Activated naive CD4-positive, alpha-beta T cell treated with anti-CD3 and anti-CD28 coated beads, Interleukin-2, amount 50 U/mL, for 24 hours (primary cell): Measurements from ENCODE around the gene BCL11B.

Experiments used
- H3K27ac Mint-ChIP-seq: one replicate; pipeline ENCODE4 v1.8.0; 2021; ENCODE audit warnings: mild to moderate bottlenecking, mixed read lengths
- H3K27me3 Mint-ChIP-seq: one replicate; pipeline ENCODE4 v1.8.0; 2021; ENCODE audit warnings: mixed read lengths
- H3K36me3 Mint-ChIP-seq: one replicate; pipeline ENCODE4 v1.8.0; 2021; ENCODE audit warnings: mixed read lengths
- H3K4me1 Mint-ChIP-seq: one replicate; pipeline ENCODE4 v1.8.0; 2021; ENCODE audit warnings: mixed read lengths
- H3K4me3 Mint-ChIP-seq: one replicate; pipeline ENCODE4 v1.8.0; 2021; ENCODE audit warnings: mild to moderate bottlenecking, mixed read lengths
- H3K9me3 Mint-ChIP-seq: one replicate; pipeline ENCODE4 v1.8.0; 2021; ENCODE audit warnings: mixed read lengths

The BCL11B gene

DNA sequence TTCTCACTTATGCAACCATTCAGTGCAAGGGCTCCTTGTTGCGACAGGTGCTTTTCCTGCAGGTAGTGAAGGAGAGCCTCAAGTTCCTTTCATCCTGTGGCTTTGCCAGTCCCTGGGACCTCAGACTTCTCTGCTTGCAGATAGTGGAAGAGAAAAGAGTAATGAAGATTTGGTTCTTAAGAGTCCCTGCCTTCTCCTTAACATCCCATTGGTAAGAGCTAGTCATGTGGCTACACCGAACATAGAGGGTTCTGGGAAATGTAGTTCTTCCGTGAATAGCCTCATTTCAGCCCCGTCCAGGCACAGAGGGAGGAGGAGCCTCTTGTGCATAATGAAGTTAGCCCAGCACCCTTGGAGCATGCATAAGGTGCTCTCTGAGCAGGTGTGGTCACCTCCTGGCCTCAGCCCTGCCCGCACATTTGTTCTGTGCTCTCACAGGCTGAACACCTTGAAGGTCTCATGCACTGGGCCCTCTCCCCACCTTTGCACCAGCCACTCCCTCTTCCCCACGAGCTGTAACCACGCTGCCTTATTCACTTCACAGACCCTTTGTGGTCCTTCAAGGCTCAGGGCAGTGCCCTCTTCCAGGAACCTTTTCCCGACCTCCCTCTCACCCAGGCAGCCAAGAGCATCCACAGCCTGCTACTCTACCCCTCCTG lies 134.0 kb downstream of the BCL11B start:
- Mint-ChIP-seq H3K27me3 (no peaks in the 10 kb centered on the region), H3K9me3 (no peaks in the 10 kb centered on the region), H3K4me3 (peak overlapping the region; percentile 34), H3K4me1 (peaks cover 25% of the 10 kb centered on the region), H3K27ac (no peak overlapping the region), H3K36me3 (no peaks in the 10 kb centered on the region)

DNA sequence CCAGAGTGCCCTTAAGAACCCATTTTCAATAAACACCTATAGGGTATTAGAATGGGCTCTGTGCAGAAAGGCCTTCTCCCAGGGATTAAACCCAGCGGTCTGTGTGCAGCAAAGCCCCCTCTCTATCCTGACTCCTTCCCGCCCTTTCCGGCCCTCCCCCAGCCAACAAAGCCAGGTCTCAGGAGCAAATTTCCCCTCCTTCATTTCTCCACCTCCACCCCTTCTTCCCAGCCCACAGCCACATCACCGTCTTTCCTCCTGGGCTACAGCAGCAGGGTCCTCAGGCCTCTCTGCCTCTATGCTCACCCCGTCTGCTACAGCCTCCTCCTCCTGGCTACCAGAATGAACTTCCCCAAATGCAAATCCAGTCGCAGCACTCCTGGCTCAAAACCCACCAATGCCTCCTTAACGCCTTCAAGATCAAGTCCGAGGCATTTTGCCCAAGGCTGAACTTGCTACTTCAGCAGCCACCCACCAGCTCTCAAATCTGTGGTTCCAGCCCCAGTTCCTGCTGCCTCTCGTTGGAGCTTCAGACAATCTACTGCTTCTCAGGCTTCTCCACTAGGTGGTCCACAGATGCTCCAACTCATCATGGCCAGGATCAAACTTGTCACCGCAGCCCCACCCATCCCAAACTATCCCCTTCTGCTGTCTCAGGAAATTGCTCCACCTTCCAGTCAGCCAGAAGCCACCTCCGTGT lies 134.8 kb downstream of the BCL11B start:
- Mint-ChIP-seq H3K9me3 (no peaks in the 10 kb centered on the region), H3K4me1 (peaks cover 25% of the 10 kb centered on the region), H3K27ac (peak overlapping the region; percentile 81), H3K27me3 (no peaks in the 10 kb centered on the region), H3K36me3 (no peaks in the 10 kb centered on the region), H3K4me3 (no peak overlapping the region)

DNA sequence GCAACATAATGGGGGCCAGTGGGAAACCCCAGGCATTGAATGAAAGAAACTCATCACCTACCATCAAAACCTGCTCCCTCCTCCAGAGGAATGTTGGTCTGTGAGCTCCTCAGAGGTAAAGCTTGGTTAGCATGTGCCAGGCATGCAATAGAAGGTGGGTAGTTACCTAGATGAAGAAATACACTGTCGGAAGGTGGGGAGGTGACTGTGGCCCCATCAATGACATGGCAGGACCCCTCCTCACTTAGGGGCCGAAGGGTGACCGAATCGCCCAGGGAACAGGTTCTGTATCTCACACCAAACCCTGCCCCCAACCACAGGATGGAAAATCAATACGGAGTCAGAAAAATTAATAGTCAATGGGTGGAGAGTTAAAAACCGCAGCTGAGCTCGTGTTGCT lies 135.6 kb downstream of the BCL11B start:
- Mint-ChIP-seq H3K27ac (no peak overlapping the region), H3K4me1 (peaks cover 25% of the 10 kb centered on the region), H3K4me3 (no peak overlapping the region), H3K9me3 (no peaks in the 10 kb centered on the region), H3K27me3 (no peaks in the 10 kb centered on the region), H3K36me3 (no peaks in the 10 kb centered on the region)

DNA sequence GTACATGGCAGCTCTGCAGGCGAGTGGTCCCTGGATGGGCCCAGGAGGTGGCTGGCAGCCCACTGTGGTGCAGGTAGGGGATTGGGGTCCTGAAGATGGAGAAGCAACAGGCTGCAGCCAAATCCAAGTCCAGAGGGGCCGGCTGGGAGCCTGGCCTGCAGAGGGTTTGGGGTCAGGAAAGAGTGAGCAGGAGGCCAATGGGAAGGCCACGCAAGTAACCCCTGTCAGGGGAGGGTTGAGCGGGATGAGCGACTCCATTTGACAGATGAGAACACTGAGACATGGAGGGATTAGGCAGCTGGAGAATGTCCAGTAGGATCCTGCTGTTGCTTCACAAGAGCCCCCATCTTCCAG lies 136.0 kb downstream of the BCL11B start:
- no peaks in the 10 kb centered on the region for H3K9me3 Mint-ChIP-seq

DNA sequence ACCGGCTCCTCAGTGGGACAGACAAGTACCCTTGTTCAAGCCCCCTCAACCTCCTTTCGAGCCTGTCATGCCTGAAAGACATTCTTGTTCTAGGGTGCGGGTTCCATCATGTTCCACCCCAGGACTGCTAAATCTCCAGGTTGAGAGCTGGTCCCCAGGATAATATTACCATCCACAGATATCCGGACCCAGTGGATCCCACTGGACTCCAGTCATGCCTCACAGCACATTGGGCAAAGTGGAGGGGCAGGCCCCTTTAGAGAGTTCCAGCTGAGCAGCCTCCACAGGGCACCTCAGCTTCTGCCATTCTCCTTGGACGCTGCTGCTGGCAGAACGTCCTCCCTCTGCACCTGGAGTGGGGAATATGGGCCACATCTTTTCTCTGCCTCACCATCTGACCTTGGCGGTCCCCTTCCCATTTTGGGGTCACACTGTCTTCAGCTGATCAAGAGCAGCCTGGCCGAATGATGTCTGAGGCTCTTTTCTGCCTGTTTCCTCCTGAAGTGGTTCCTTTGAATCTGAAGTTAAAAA lies 137.4 kb downstream of the BCL11B start:
- H3K4me1 Mint-ChIP-seq = peaks cover 33% of the 10 kb centered on the region
- no peak overlapping the region for H3K4me3 Mint-ChIP-seq
- no peaks in the 10 kb centered on the region for H3K36me3 Mint-ChIP-seq
- H3K27me3 Mint-ChIP-seq = no peaks in the 10 kb centered on the region
- H3K9me3 Mint-ChIP-seq = no peaks in the 10 kb centered on the region
- no peak overlapping the region for H3K27ac Mint-ChIP-seq

More for the DNA sequence above, 136.0 kb downstream of the BCL11B start:
- Mint-ChIP-seq H3K4me3 (no peak overlapping the region), H3K36me3 (no peaks in the 10 kb centered on the region), H3K27me3 (no peaks in the 10 kb centered on the region), H3K4me1 (peaks cover 25% of the 10 kb centered on the region), H3K27ac (no peak overlapping the region)

DNA sequence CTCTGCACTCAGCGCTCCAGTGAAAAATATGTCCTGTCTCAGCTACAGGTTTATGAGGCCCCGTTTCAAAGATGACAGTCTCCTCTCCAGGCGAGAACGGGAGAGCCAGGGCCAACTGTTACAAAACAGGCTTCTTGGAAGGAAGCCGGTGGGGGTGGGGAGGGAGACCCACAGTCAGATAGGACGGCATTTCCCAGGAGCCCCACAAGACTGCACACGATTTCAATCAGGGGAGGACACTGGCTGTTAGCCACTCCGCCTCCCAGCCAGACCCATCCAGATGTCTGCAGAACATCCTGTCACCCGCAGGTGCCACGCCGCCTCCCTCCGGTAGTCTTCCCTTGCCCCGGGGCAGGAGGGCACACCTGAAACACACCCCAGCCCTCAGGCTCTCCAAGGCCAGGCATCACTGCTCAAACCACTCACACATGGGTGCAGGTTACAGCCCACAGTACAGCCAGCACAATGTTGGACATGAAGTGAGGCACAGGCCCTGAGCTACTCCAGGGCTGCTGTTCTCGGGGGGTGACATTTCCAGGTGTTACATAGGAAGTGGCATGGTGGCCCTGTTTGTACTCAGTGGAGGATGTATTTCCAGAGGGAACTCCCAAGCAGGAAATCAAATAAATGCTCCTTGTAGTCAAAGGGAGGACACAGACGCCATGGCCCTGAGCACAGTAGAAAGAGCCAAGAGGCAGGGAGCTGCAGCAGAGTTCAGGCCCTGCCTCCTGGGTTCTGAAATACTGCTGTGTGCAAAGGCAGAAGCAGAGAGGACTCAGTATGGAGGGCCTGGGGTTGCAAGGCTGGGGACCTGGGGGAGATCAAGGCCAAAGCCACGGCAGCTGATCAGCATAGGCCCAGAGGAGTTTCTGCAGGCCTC lies 138.1 kb downstream of the BCL11B start:
- Mint-ChIP-seq H3K4me3 (no peak overlapping the region), H3K9me3 (no peaks in the 10 kb centered on the region), H3K27me3 (no peaks in the 10 kb centered on the region), H3K27ac (no peak overlapping the region), H3K36me3 (no peaks in the 10 kb centered on the region), H3K4me1 (peaks cover 40% of the 10 kb centered on the region)

DNA sequence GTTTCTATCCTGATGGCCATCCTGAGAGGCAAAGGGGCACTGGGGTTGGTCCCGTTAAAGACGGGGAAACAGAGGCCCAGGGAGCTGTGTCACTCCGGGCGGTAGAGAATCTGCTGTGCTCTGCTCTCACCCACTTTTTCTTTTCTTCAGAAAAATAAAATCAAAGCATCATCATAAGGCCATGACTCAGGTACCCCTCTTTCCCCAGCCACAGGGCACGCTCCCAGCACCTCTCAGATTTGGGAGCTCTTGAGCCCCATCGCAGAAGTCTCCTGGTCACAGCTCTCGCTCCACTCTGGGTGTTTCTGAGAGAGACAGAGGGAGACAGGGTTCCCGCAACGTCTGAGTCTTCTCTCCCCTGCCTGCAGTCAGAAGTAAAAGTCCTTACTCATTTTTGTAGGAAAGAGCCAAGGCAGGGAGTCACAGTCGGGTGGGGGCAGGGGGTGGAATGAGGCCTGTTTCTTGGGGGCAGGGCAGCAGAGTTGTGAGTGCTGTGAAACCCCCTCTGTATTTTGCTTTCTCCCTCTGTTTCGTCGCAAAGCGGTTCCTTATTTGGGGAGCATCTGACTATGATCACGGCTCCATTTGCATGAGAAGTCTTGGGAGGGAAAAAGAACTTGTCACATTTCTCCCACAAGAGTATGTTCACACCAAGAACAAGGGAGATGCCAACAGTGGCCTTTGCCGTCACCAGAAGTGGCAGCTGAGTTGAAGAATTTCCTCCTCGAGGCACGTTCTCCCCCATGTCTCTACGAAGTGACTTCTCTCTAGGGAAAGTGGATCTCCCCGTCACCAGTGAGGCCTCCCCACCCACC lies 139.0 kb downstream of the BCL11B start:
- Mint-ChIP-seq H3K27me3 (no peaks in the 10 kb centered on the region), H3K4me3 (no peak overlapping the region), H3K36me3 (no peaks in the 10 kb centered on the region), H3K9me3 (no peaks in the 10 kb centered on the region), H3K27ac (no peak overlapping the region), H3K4me1 (peaks cover 34% of the 10 kb centered on the region)

DNA sequence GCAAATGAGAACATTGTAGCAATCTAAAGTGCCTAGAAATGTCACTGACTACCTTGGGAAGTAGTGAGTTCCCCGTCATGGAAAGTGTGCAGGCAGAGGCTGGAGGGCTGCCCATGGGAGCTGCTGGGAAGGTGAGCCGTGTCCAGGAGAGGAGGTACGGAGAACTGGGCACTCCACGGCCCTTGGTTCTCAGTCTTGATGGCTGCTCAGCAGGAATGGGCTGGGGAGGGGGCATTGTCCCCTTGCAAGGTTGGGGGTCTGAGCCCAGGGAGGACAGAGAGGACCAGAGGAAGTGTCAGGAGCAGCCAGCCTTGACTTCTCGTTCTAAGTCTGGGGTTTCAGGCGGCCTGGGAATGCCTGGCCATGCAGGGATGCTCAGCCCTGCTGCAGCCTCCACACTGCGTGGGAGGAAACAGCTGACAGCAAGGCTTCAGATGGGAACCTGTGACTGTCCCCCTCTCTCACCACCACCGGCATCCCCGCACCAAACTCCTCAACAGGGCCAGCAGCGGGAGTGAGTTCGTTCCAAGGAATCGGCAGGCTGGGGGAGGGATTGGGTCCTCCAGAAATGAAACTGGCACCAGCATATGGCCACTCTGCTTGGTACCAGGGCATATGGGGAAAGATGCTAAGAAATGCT lies 140.2 kb downstream of the BCL11B start:
- Mint-ChIP-seq H3K4me3 (no peak overlapping the region), H3K9me3 (no peaks in the 10 kb centered on the region), H3K27ac (no peak overlapping the region), H3K27me3 (no peaks in the 10 kb centered on the region), H3K4me1 (peaks cover 25% of the 10 kb centered on the region), H3K36me3 (no peaks in the 10 kb centered on the region)

DNA sequence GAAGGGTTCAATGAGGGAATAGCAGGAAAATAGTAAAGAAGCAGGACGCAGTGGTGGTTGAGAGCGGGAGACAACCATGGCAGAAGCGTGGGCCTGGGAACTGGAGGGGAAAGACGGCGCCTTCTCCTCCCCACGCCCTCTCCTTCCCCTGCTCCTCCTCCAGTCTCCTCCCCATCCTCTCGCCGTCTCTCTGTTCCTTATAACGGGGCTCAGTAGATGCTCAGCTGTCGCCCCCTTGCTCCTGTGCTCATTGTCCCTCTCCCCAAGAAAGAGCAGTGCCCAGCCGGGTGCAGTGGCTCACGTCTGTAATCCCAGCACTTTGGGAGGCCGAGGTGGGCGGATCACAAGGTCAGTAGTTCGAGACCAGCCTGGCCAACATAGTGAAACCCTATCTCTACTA lies 142.0 kb downstream of the BCL11B start:
- Mint-ChIP-seq H3K36me3 (peaks cover 2% of the 10 kb centered on the region), H3K27ac (no peak overlapping the region), H3K4me1 (peaks cover 26% of the 10 kb centered on the region), H3K9me3 (no peaks in the 10 kb centered on the region), H3K4me3 (no peak overlapping the region), H3K27me3 (no peaks in the 10 kb centered on the region)

DNA sequence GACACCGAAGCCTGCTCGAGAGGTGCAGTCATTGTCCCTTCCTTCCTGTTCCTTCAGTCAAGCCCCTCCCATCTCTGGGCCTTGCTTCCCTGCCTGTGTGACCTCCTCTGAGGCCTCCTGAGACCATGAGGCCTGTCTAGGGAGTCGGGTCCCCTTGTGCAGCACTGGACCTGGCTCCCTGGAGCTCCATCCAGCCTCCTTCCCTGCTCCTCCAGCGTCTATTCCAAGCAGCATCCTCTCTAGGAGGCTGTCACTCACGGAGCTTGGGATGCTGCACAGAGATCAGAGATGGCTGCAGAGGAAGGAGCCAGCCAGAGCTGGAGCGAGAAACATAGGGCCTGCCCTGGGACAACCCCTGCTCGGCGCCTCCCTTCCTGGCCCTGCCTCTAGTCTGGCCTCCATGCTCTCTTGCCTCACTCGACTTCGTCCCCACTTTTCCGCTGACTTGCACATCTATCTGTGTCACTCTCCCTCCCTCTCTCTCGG lies 142.7 kb downstream of the BCL11B start:
- no peaks in the 10 kb centered on the region for H3K27me3 Mint-ChIP-seq
- peaks cover 24% of the 10 kb centered on the region for H3K4me1 Mint-ChIP-seq
- no peak overlapping the region for H3K4me3 Mint-ChIP-seq
- no peaks in the 10 kb centered on the region for H3K9me3 Mint-ChIP-seq
- peak overlapping the region; percentile 56 for H3K27ac Mint-ChIP-seq
- peaks cover 2% of the 10 kb centered on the region for H3K36me3 Mint-ChIP-seq

DNA sequence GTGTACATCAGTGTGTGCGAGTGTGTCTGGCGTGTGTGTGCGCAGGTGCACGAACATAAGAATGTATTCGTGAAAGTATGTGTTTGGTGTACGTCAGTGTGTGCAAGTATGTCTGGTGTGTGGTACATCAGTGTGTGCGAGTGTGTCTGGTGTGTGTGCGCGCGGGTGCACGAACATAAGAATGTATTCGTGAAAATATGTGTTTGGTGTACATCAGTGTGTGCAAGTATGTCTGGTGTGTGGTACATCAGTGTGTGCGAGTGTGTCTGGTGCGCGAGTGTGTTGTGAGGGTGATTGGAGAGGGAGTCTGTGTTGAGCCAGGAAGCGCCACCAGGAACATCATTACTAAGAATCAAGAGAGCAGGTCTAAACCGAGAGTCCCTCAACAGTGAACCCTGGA lies 143.8 kb downstream of the BCL11B start:
- H3K27ac Mint-ChIP-seq = no peak overlapping the region

DNA sequence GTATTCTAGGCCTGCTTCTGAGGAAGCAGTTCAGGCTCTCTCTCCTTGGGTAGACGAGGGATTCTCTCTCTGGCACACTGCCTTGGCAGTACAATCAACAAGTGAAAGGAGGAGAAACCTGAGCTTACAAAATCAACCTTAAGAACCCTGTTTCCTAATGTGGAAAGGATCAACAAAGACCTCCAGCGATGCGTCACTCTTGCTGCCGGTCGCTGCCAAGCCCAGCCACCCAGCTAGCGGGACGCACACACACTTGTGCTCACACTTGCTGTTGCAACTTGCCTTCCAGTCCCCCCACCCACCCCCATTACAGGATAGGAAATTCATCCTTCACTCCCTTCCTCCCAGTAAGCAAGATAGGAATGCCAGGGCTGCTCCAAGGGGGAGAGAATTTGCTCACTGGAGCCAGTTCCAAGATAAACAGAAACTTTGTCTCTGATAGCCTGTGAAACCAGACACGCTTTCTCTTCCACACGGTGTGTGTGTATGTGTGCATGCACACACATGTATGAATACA lies 144.3 kb downstream of the BCL11B start:
- peaks cover 19% of the 10 kb centered on the region for H3K4me1 Mint-ChIP-seq
- no peak overlapping the region for H3K27ac Mint-ChIP-seq
- H3K36me3 Mint-ChIP-seq = peaks cover 2% of the 10 kb centered on the region
- no peaks in the 10 kb centered on the region for H3K27me3 Mint-ChIP-seq
- no peaks in the 10 kb centered on the region for H3K9me3 Mint-ChIP-seq
- no peak overlapping the region for H3K4me3 Mint-ChIP-seq

More for the DNA sequence above, 143.8 kb downstream of the BCL11B start:
- no peak overlapping the region for H3K4me3 Mint-ChIP-seq
- peaks cover 19% of the 10 kb centered on the region for H3K4me1 Mint-ChIP-seq
- H3K27me3 Mint-ChIP-seq = no peaks in the 10 kb centered on the region
- H3K36me3 Mint-ChIP-seq = peaks cover 2% of the 10 kb centered on the region
- H3K9me3 Mint-ChIP-seq = no peaks in the 10 kb centered on the region

DNA sequence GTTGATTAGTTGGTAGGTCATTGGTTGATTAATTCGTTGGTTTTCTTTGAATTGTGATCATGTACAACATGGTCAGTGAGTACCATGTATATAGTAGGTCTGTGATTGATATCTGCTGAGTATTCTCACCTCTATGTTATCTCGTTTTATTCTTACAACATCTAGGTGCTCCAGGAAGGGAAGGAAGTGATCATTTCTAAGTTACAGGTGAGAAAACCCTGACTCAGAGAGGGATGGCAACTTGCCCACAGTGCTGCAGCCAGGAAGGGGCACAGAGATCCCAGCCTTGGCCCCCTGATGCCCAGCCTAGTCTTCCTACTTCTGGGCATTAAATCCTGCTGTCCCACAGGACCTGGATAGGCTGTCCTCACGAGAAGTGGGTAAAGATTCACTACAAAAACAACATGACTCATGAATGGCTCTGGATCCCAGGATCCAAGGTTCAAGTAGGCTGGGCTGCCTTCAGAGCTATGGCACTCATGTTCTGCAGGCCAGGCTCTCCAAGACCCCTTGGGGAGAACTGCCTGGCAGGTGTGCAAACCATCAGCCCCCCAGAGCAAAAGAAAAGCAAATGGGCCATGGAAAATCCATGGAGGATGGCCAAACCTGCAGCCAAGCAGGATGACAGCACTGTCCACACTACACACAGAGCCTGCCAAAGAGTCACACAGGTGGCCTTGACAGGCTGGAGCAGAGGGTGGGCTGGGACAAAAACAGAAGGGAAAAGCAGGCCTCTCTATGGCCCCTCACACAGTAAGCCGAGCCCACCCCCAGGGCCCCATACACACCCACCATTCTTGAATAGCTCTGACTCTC lies 146.2 kb downstream of the BCL11B start:
- Mint-ChIP-seq H3K4me1 (peaks cover 19% of the 10 kb centered on the region), H3K9me3 (no peaks in the 10 kb centered on the region), H3K36me3 (peaks cover 2% of the 10 kb centered on the region), H3K27me3 (no peaks in the 10 kb centered on the region), H3K4me3 (no peak overlapping the region), H3K27ac (no peak overlapping the region)

DNA sequence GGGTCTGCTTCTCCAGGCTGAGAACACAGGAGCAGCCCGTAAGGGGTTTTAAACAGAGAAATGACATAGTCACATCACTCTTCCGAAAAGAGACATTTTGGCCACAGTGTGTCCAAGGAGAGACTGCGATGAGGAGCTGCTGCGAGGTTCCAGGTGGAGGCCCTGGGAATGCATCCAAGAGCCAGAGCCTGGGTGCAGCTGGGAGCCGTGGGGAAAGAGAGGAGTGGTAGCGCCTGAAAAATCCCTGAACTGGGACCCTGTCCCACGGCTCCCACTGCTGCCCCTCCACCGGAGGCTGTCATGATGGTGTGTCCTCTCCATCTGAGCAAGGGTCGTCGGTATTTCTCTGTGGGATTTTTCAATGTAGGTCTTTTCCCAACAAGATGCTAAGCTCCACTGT lies 146.9 kb downstream of the BCL11B start:
- no peak overlapping the region for H3K27ac Mint-ChIP-seq
- no peak overlapping the region for H3K4me3 Mint-ChIP-seq
- peaks cover 16% of the 10 kb centered on the region for H3K4me1 Mint-ChIP-seq
- no peaks in the 10 kb centered on the region for H3K27me3 Mint-ChIP-seq
- H3K36me3 Mint-ChIP-seq = peaks cover 2% of the 10 kb centered on the region
- no peaks in the 10 kb centered on the region for H3K9me3 Mint-ChIP-seq
